BE2C (cell line): ENCODE results near the gene ESF1. TPM values are rescaled to one million over a fixed set of nuclear protein-coding genes. Genes with fewer than 3 reads are reported as not detected.
A peak's percentile ranks its signal among the peaks of the same experiment; 100 is the strongest.

Experiments
- DNase-seq: peaks from one replicate; pipeline ENCODE4 v3.0.0-alpha.2; 2020
- H3K27me3 ChIP-seq: fragments of 250-450 bp; sonication (Bioruptor Pico); 2 replicates; pipeline ENCODE4 v1.5.1; 2020; ENCODE audit warnings: mild to moderate bottlenecking
- H3K36me3 ChIP-seq: fragments of 250-450 bp; sonication (Bioruptor Pico); 2 replicates; pipeline ENCODE4 v1.5.1; 2020; ENCODE audit warnings: mild to moderate bottlenecking
- H3K4me1 ChIP-seq: fragments of 250-450 bp; sonication (Bioruptor Pico); 2 replicates; pipeline ENCODE4 v1.5.1; 2020
- H3K4me3 ChIP-seq: 2 replicates; pipeline ENCODE4 v1.5.1; 2011; ENCODE audit warnings: low read depth, low read length
- H3K9me3 ChIP-seq: fragments of 250-450 bp; sonication (Bioruptor Pico); 2 replicates; pipeline ENCODE4 v1.5.1; 2020
- polyA plus RNA-seq: library from polyadenylated mRNA; unstranded; fragments of >200 nt; gene quantifications from one replicate; pipeline ENCODE4 v1.2.1, GENCODE V29; 2012; ENCODE audit warnings: low read depth, missing spikeins; ENCODE audit not compliant: insufficient read length, insufficient read depth
- TF ChIP-seq, protein P1 (sequence below): IDR thresholded peaks from 2 replicates; pipeline ENCODE4 v1.5.1; 2012; ENCODE audit warnings: mild to moderate bottlenecking, low read depth, low read length

Gene ESF1, protein sequence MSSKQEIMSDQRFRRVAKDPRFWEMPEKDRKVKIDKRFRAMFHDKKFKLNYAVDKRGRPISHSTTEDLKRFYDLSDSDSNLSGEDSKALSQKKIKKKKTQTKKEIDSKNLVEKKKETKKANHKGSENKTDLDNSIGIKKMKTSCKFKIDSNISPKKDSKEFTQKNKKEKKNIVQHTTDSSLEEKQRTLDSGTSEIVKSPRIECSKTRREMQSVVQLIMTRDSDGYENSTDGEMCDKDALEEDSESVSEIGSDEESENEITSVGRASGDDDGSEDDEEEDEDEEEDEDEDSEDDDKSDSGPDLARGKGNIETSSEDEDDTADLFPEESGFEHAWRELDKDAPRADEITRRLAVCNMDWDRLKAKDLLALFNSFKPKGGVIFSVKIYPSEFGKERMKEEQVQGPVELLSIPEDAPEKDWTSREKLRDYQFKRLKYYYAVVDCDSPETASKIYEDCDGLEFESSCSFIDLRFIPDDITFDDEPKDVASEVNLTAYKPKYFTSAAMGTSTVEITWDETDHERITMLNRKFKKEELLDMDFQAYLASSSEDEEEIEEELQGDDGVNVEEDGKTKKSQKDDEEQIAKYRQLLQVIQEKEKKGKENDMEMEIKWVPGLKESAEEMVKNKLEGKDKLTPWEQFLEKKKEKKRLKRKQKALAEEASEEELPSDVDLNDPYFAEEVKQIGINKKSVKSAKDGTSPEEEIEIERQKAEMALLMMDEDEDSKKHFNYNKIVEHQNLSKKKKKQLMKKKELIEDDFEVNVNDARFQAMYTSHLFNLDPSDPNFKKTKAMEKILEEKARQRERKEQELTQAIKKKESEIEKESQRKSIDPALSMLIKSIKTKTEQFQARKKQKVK
- 21.4 TPM for polyA plus RNA-seq

DNA sequence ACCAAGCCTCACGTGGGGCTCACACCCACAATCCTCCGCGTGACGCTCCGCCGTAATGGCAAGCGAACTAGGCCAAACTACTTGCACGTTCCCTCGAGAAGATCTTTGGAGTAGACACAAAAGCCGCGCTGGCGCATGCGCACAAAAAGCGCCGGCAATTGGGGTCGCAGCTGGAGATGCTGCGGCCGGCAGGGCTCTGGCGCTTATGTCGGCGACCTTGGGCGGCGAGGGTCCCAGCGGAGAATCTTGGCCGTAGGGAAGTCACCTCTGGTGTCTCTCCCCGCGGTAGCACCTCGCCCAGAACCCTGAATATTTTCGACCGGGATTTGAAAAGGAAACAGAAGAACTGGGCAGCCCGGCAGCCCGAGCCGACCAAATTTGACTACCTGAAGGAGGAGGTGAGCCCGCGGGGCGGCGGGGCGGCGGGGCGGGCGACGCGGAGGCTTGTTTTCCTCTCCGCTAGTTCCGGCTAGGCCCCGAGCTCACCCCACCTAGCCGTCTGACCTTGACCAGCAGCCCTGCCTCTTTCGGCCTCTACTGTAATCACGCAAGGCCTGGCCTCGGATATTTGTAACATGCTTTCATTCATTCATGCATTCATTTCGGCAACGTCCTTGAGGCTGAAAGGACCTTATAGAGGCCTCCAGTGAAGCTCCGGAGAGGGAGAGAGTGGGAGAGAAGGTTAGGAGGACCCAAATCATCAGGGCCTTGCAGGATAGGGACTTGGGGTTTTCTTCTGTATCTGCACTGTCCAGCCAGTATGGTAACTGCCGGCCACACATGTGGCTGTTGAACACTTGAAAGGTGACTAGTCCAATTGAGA is at the start of gene ESF1, which contains the start of gene NDUFAF5:
Gene ESF1 (minus strand): TSS at position 27 of the 823 bp plus-strand sequence. CDS start 1,779 bp downstream, outside the sequence.
Gene NDUFAF5 (plus strand): TSS at position 136 of the 823 bp plus-strand sequence. CDS start 41 bp downstream, at position 177.
- peak; percentile 96 for DNase-seq
- Histone ChIP-seq H3K4me3 (peak within 1 kb of the TSS; percentile 73), H3K36me3 (peaks cover 41% of the 10 kb centered on the region), H3K9me3 (no peaks in the 10 kb centered on the region), H3K27me3 (no peaks in the 10 kb centered on the region), H3K4me1 (no peaks in the 10 kb centered on the region)
- TF ChIP-seq, protein P1, sequence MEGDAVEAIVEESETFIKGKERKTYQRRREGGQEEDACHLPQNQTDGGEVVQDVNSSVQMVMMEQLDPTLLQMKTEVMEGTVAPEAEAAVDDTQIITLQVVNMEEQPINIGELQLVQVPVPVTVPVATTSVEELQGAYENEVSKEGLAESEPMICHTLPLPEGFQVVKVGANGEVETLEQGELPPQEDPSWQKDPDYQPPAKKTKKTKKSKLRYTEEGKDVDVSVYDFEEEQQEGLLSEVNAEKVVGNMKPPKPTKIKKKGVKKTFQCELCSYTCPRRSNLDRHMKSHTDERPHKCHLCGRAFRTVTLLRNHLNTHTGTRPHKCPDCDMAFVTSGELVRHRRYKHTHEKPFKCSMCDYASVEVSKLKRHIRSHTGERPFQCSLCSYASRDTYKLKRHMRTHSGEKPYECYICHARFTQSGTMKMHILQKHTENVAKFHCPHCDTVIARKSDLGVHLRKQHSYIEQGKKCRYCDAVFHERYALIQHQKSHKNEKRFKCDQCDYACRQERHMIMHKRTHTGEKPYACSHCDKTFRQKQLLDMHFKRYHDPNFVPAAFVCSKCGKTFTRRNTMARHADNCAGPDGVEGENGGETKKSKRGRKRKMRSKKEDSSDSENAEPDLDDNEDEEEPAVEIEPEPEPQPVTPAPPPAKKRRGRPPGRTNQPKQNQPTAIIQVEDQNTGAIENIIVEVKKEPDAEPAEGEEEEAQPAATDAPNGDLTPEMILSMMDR, result no peak

DNA sequence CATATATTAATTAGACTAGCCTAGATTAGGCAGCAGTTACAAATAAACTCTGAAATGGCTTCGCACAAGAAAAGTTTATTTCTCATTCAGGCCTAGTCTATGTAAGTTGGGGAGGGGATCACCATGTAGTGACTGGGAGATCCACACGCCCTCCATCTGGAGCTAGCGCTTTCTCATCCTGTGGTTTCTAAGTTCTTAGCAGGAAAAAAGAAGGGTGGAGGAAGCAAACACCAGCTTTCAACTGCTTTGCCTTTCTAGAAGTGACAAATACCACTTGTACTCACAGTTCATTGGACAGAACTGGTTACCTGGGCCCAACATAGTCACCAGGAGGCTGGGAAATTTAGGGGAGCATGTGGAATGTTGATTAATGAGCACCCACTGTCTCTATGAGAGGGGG is 46.8 kb upstream of the ESF1 start:
- no peaks in the 10 kb centered on the region for H3K9me3 ChIP-seq
- TF ChIP-seq, protein P1, result no peak
- no peak for DNase-seq
- H3K36me3 ChIP-seq, result no peaks in the 10 kb centered on the region
- H3K27me3 ChIP-seq, result peaks cover 7% of the 10 kb centered on the region
- no peaks in the 10 kb centered on the region for H3K4me1 ChIP-seq
- H3K4me3 ChIP-seq, result no peak overlapping the region

DNA sequence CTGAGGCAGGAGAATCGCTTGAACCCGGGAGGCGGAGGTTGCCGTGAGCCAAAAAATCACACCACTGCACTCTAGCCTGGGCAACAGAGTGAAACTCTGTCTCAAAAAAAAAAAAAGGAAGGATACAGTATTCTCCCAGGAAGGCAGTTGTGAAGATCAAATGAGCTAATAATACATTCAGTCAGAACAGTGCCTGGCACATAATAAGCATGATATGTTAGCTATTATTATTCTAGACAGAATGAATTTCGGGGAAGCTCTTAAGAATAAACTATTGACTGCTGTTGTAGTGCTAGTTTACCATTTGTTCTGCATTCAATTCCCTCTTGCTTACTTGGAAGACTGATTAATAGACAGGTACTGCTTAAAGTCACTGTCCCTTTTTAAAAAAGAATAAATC is 40.7 kb upstream of the ESF1 start:
- no peak overlapping the region for H3K4me3 ChIP-seq
- TF ChIP-seq, protein P1, result no peak
- H3K4me1 ChIP-seq, result no peaks in the 10 kb centered on the region
- H3K27me3 ChIP-seq, result peaks cover 7% of the 10 kb centered on the region
- no peaks in the 10 kb centered on the region; the same call in 1 of the 2 replicates for H3K9me3 ChIP-seq
- DNase-seq, result no peak
- H3K36me3 ChIP-seq, result no peaks in the 10 kb centered on the region; the same call in 1 of the 2 replicates

DNA sequence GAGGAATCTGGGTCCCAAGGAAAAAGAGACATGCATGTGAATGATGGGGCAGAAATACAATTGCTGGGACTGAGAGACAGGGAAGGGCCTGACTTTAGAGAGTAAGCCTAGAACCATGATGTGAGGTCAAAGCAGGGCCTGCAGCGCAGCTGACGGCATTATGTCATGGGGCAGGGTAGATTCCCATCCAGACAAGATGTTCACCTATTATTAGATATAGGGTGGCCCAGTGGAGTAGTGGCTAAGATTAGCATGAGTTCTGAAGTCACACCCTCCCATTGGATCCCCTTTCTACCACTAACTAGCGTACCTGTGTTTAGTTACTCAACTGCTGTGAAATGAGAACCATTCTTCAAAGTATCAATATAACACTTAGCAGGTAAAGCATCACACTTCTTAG is 39.7 kb upstream of the ESF1 start:
- no peak for DNase-seq
- Histone ChIP-seq H3K4me1 (no peaks in the 10 kb centered on the region), H3K9me3 (no peaks in the 10 kb centered on the region; the same call in 1 of the 2 replicates), H3K4me3 (no peak overlapping the region), H3K36me3 (no peaks in the 10 kb centered on the region; the same call in 1 of the 2 replicates), H3K27me3 (peaks cover 7% of the 10 kb centered on the region)
- TF ChIP-seq, protein P1, result no peak

DNA sequence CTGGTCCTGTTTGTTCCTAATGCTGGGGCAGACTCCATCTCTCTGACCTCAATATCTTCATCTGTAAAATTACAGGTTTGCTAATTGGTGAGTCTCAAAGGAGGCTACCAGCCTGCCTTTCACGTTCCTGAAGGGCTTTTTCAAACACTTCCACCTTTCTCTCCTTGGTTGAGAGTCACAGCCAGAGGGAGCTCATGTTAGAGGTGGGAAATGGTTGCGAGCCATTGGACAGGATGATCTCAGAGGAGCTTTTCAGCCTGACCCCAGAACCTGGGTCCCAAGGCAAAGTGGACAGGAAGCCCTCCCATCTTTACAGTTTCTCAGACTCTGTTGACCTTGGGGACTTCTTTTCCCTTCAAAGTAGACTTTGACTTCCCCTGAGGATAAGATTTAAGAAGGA is 37.7 kb upstream of the ESF1 start:
- no peaks in the 10 kb centered on the region; the same call in 1 of the 2 replicates for H3K9me3 ChIP-seq
- peaks cover 9% of the 10 kb centered on the region for H3K36me3 ChIP-seq
- TF ChIP-seq, protein P1, result peak; percentile 10; the same call in 1 of the 2 replicates
- no peak overlapping the region for H3K4me3 ChIP-seq
- no peaks in the 10 kb centered on the region for H3K4me1 ChIP-seq
- no peak for DNase-seq
- H3K27me3 ChIP-seq, result peaks cover 7% of the 10 kb centered on the region
